ENCODE data around the gene FBN1.

DNA sequence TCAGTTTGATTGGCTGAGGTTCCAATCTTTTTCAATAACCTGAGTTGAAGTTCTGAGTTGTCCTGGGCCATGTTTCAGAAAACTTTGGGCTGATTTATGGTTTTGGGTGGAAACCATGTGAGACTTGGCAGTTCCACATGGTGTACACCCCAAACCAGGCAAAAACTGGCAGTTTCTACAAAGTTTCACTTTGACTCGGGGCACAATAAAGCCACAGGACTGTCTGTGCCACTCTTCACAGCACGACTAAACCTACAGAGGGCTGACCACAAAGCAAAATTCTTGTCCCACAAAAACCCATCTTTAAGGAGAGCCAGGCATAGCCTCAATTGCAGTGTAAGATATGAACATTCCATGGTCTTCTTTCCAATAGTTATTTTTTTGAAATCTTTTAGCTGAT is 159.3 kb downstream of the FBN1 start:
- TF ChIP-seq, protein P1, sequence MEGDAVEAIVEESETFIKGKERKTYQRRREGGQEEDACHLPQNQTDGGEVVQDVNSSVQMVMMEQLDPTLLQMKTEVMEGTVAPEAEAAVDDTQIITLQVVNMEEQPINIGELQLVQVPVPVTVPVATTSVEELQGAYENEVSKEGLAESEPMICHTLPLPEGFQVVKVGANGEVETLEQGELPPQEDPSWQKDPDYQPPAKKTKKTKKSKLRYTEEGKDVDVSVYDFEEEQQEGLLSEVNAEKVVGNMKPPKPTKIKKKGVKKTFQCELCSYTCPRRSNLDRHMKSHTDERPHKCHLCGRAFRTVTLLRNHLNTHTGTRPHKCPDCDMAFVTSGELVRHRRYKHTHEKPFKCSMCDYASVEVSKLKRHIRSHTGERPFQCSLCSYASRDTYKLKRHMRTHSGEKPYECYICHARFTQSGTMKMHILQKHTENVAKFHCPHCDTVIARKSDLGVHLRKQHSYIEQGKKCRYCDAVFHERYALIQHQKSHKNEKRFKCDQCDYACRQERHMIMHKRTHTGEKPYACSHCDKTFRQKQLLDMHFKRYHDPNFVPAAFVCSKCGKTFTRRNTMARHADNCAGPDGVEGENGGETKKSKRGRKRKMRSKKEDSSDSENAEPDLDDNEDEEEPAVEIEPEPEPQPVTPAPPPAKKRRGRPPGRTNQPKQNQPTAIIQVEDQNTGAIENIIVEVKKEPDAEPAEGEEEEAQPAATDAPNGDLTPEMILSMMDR (conservative IDR thresholded peaks at IDR 0.05 in 1 of 2, IDR thresholded peaks at IDR 0.05 in 1 of 2; ENCODE audit: extremely low read depth in 1 of 2, insufficient read depth in 1 of 2, low read depth in 1 of 2, low read length in 2 of 2): no peak
- no peak for TF ChIP-seq EZH2 (IDR thresholded peaks at IDR 0.05; ENCODE audit: borderline replicate concordance, low read length)

All from mammary epithelial cell (primary cell).